ENCODE data around the gene PTPN4. TPM values are rescaled to one million over a fixed set of nuclear protein-coding genes. Genes with fewer than 3 reads are reported as not detected.
"Not testable (repeated sequence)": the region's sequence is repeated elsewhere in the genome, so short reads cannot be mapped to it uniquely, and the experiment has no call there.

The PTPN4 gene
- total RNA-seq, 1 donor from 2014 or later = 37.4 TPM

DNA sequence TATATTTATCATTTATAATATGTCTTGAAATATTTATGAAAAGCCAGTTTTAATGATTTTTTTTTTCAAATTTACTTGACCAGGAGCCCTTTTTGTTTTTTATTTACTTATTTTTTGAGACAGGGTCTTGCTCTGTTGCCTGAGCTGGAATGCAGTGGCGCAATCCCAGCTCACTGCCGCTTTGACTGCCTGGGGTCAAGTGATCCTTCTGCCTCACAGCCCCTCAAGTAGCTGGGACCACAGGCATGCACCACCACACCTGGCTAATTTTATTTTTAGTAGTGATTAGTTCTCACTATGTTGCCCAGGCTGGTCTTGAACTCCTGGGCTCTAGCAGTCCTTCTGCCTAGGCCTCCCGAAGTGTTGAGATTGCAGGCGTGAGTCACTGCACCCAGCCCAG lies 258.8 kb downstream of the PTPN4 start:
- TF ChIP-seq, protein P1, sequence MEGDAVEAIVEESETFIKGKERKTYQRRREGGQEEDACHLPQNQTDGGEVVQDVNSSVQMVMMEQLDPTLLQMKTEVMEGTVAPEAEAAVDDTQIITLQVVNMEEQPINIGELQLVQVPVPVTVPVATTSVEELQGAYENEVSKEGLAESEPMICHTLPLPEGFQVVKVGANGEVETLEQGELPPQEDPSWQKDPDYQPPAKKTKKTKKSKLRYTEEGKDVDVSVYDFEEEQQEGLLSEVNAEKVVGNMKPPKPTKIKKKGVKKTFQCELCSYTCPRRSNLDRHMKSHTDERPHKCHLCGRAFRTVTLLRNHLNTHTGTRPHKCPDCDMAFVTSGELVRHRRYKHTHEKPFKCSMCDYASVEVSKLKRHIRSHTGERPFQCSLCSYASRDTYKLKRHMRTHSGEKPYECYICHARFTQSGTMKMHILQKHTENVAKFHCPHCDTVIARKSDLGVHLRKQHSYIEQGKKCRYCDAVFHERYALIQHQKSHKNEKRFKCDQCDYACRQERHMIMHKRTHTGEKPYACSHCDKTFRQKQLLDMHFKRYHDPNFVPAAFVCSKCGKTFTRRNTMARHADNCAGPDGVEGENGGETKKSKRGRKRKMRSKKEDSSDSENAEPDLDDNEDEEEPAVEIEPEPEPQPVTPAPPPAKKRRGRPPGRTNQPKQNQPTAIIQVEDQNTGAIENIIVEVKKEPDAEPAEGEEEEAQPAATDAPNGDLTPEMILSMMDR (conservative IDR thresholded peaks at IDR 0.05) = no peak
- Mint-ChIP-seq H3K27ac (no peak overlapping the region), H3K9me3 (peaks cover 4% of the 10 kb centered on the region), H3K36me3 (peaks cover 34% of the 10 kb centered on the region), H3K4me1 (ENCODE audit: unreplicated experiment) (peaks cover 23% of the 10 kb centered on the region), H3K27me3 (no peaks in the 10 kb centered on the region), H3K4me3 (no peak overlapping the region)
- DNase-seq (ENCODE audit: extremely low spot score, unreplicated experiment) = no peak

GRCh38 chr2:120020554-120020953 lies 260.8 kb downstream of the PTPN4 start:
- no peak for DNase-seq (ENCODE audit: extremely low spot score, unreplicated experiment)
- TF ChIP-seq, protein P1 (conservative IDR thresholded peaks at IDR 0.05) = no peak
- peaks cover 11% of the 10 kb centered on the region for H3K4me1 Mint-ChIP-seq (ENCODE audit: unreplicated experiment)
- H3K27me3 Mint-ChIP-seq = no peaks in the 10 kb centered on the region
- peaks cover 45% of the 10 kb centered on the region for H3K36me3 Mint-ChIP-seq
- no peak overlapping the region for H3K27ac Mint-ChIP-seq
- H3K9me3 Mint-ChIP-seq = peaks cover 7% of the 10 kb centered on the region
- H3K4me3 Mint-ChIP-seq = no peak overlapping the region

GRCh38 chr2:120022505-120022904 lies 262.8 kb downstream of the PTPN4 start:
- not testable (repeated sequence) for H3K4me1 Mint-ChIP-seq (ENCODE audit: unreplicated experiment); H3K4me3 Mint-ChIP-seq; H3K27me3 Mint-ChIP-seq; H3K27ac Mint-ChIP-seq; DNase-seq (ENCODE audit: extremely low spot score, unreplicated experiment)
- Mint-ChIP-seq H3K36me3 (peaks cover 51% of the 10 kb centered on the region), H3K9me3 (peaks cover 15% of the 10 kb centered on the region)

DNA sequence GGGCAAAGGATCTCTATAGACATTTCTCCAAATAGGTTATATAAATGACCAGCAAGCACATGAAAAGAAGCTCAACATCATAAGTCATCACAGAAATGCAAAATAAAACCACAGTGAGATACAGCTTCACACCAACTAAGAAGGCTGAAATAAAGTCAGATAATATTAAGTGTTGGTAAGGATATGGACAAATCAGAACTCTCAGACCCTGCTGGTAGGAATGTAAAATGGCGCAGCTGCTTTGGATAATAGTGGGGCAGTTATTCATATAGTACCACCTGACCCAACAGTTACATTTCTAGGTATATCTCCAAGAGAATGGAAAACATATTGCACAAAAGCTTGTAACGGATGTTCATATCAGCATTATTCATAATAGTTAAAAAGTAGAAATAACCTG lies 267.2 kb downstream of the PTPN4 start:
- Mint-ChIP-seq H3K4me3 (no peak overlapping the region), H3K36me3 (peaks cover 57% of the 10 kb centered on the region), H3K27me3 (no peaks in the 10 kb centered on the region), H3K27ac (no peak overlapping the region), H3K4me1 (ENCODE audit: unreplicated experiment) (peaks cover 16% of the 10 kb centered on the region), H3K9me3 (peaks cover 15% of the 10 kb centered on the region)
- TF ChIP-seq, protein P1 (conservative IDR thresholded peaks at IDR 0.05) = peak; percentile 64
- DNase-seq (ENCODE audit: extremely low spot score, unreplicated experiment) = no peak

DNA sequence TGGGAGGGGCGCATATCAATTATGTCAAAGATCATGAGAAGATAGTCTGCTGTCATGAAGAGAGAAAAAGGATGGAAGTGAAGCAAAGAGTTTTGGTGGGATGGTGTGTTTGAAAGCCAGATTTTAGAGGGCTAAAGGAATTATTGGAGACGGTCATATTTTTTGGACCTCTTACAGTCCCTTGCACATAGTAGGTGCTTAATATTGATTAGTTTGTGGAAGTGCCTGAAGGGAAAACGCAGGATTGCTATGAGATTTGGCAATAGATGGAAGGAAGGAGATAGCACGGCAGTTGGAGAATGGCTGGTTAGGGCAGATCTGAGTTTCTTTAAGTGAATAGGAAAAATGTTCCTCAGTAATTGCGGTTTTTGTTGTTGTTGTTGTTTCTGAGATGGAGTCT lies 269.1 kb downstream of the PTPN4 start:
- DNase-seq (ENCODE audit: extremely low spot score, unreplicated experiment) = no peak
- Mint-ChIP-seq H3K36me3 (peaks cover 41% of the 10 kb centered on the region), H3K4me1 (ENCODE audit: unreplicated experiment) (peaks cover 16% of the 10 kb centered on the region), H3K9me3 (peaks cover 15% of the 10 kb centered on the region), H3K4me3 (no peak overlapping the region), H3K27me3 (no peaks in the 10 kb centered on the region), H3K27ac (peak overlapping the region; percentile 32)
- TF ChIP-seq, protein P1 (conservative IDR thresholded peaks at IDR 0.05) = no peak

DNA sequence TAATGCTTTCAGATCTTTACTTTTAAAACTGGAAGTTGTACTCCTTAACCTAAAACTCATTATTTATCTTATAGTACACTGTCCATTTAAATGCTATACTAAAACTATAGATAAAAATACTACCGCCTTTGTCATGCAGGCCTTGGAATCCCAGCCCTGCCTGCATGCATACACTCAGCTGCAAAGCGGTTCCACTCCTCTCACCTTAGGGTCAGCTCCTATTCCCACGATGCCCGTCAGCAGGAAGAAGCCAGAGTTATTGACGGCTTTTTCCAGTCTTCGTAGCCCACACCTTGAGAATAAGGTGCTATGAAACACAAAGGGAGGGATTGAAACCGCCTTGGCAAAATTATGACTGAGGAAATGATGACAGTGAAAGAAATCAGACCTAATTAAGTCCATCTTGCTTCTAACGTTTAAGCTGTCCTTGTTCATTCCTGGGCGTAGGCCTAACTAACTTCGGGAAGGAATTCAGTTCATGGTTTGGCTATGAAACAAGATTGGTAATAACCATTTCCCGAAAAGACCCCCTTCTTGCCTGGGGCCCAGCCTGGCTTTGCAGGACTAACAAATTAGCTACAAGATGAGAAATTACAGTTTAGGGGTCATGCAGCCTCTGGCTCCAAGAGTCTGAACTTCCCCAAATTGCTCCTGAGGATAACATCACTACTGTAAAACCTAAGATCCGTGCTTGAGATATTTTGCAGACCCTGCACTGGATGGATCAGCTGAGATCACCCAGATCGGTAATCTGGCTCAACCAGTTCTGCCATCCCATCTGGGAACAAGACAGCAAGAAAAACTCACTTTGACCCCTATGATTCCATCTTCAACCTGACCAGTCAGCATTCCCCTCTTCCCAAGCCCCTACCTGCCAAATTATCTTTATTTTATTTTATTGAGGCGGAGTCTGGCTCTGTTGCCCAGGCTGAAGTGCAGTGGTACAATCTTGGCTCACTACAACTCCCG lies 270.2 kb downstream of the PTPN4 start:
- Mint-ChIP-seq H3K27me3 (no peaks in the 10 kb centered on the region), H3K36me3 (peaks cover 33% of the 10 kb centered on the region), H3K4me3 (peak overlapping the region; percentile 41), H3K4me1 (ENCODE audit: unreplicated experiment) (peaks cover 20% of the 10 kb centered on the region), H3K27ac (peak overlapping the region; percentile 85), H3K9me3 (peaks cover 13% of the 10 kb centered on the region)
- TF ChIP-seq, protein P1 (conservative IDR thresholded peaks at IDR 0.05) = no peak
- no peak for DNase-seq (ENCODE audit: extremely low spot score, unreplicated experiment)
